IPS DF 19.7 (cell line): Measurements from ENCODE around the gene ATP6V0A1.
"Not testable (repeated sequence)": the region's sequence is repeated elsewhere in the genome, so short reads cannot be mapped to it uniquely, and the experiment has no call there.

ENCODE experiments used
- DNase-seq: peaks from one replicate; pipeline ENCODE4 v3.0.0-alpha.2; 2013; ENCODE audit warnings: low read depth, low spot score

The ATP6V0A1 gene

GRCh38 chr17:42476411-42476810 lies 17.7 kb downstream of the ATP6V0A1 start:
- DNase-seq, result no peak

DNA sequence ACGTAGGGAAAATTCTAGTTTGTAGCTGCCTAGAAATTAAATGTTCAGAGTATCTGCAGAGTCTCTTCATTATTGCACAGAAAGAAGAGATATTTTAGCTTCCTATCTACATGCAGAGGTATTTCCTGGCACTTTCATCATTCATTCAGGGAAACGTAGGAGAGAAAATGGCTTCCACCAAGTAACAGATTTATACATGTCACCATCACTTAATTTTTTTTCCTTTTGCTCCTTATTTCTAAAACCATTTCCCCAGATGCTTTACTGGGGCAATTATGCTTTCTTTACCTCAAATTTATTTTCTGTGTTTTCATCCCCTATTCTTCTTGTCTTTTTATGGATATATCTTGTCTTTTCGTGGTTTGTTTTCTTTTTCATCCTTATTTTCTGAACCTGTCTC lies 18.5 kb downstream of the ATP6V0A1 start:
- DNase-seq, result no peak

DNA sequence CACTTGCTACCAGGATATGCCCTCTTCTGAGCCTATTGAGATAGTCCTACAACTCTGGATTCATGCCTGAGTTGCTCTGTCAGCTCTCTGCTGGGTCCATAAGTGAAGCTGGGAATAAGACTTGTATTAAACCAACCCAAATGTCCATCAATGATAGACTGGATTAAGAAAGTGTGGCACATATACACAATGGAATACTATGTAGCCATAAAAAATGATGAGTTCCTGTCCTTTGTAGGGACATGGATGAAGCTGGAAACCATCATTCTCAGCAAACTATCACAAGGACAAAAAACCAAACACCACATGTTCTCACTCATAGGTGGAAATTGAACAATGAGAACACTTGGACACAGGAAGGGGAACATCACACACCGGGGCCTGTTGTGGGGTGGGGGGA lies 19.1 kb downstream of the ATP6V0A1 start:
- DNase-seq, result not testable (repeated sequence)

DNA sequence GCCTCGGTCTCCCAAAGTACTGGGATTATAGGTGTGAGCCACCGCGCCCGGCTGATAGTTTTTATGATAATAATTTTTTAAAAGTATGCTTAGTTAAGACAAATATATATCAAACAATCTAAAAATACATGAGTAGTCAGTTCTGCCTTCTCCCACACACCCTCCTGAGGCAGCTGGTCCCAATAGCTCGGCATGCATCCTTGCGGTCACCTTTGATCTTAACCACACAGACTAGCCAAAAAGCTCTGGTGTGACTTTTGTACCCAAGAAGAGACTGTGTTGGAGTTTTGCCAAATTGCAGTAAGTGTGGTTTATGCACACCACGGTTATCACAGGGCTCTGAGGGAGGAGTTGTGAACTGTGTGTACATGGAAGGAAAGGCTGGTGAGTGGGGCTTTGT lies 25.6 kb downstream of the ATP6V0A1 start:
- no peak for DNase-seq

DNA sequence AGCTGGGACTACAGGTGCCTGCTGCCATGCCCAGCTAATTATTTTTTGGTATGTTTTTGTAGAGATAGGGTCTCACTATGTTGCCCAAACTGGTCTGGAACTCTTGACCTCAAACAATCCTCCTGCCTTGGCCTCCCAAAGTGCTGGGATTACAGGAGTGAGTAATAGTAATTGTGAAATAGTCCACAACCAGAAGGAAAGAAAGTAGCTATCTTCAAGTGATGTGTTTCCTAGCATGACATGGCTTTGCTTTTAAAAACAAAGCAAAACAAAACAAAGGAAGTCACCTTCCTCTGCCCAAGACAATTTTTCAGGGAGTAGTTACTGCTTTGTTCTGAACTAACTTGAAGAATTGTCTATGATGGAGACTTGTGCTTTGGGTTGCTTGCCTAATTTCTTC lies 27.0 kb downstream of the ATP6V0A1 start:
- no peak for DNase-seq

- DNase-seq, result no peak
These were observed 29.4 kb downstream of the ATP6V0A1 start for GRCh38 chr17:42488032-42488431.

DNA sequence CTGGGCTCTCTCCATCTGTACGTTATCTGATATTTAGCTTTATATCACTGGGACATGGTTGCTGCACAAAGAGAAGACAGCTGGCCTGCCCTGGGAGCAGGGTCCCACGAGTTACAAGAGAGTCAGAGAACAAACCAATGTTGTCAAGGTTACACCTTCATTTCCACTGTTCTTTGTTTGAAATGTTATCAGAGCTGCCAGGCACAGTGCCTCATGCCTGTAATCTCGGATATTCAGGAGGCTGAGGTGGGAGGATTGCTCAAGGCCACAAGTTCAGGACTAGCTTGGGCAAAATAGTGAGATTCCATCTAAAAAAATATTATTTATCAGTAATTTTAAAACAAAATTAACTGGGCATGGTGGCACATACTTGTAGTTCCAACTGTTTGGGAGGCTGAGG lies 34.6 kb downstream of the ATP6V0A1 start:
- no peak for DNase-seq

DNA sequence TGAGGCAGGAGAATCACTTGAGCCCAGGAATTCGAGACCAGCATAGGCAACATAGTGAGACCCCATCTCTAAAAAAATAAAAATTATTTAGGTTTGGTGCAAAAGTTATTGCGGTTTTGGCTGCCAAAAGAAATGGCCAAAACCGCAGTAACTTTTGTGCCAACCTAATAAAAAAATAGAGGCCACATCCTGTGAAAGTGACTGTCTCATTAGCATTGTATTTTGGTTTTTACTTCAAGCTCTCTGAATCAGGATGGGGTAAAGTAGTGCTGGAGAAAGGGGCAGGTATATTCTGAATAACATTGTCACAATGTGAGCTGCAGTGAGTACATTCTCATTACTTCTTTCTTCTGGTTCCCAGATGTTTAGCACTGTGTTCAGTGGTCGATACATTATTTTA lies 36.0 kb downstream of the ATP6V0A1 start:
- no peak for DNase-seq

DNA sequence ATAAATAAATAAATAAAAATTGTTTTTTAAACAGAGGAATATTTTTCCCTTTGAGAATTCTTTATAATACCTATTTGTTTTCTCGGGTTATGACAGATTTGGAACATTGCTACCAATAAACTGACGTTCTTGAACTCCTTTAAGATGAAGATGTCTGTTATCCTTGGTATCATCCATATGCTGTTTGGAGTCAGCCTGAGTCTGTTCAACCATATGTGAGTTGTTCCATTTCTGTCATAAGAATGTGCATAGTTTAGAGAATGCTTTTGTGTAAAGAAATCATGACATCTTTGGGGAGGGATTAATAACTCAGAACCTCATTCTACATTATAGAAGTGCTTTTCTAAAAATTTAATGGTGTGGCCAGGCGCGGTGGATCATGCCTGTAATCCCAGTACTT lies 40.1 kb downstream of the ATP6V0A1 start:
- no peak for DNase-seq

DNA sequence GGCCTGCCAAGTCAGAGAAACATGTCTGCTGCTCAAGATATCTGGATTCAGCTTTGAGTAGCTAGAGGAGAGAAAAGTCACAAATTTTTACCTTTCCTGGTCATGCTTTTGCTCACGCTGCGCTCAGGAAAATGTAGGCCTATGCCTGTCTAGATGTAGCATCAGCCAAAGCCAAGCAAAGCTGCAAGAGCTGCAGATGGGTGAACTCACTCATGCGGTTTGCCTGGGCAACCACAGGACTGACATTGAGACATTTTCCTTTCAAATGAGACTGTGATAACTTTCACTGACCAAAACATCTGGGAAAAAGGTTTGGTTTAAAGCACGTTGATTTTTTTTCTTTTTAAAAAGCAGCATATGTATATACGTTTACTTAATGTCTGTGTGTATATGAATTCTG lies 43.4 kb downstream of the ATP6V0A1 start:
- no peak for DNase-seq

- DNase-seq, result no peak
These were observed 44.2 kb downstream of the ATP6V0A1 start for GRCh38 chr17:42502926-42503325.

DNA sequence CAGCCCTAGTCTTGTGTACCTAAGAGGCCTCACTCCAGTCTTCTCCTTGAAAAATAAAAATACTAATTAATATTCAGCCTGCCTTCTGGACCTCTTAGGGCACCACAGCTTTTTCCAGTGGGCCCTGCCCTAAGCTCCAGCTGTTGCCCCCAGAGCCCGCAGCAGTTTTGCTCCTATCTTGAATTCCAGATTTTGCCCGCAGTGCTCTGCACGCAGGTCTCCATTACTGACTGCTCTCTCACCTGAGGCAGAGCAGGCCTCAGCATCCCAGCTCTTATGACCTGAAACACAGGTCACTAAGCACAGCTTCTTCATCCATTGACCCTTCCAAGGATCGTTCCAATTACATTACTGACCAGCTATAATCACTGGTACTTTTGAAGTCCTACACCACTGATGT lies 49.0 kb downstream of the ATP6V0A1 start:
- no peak for DNase-seq

DNA sequence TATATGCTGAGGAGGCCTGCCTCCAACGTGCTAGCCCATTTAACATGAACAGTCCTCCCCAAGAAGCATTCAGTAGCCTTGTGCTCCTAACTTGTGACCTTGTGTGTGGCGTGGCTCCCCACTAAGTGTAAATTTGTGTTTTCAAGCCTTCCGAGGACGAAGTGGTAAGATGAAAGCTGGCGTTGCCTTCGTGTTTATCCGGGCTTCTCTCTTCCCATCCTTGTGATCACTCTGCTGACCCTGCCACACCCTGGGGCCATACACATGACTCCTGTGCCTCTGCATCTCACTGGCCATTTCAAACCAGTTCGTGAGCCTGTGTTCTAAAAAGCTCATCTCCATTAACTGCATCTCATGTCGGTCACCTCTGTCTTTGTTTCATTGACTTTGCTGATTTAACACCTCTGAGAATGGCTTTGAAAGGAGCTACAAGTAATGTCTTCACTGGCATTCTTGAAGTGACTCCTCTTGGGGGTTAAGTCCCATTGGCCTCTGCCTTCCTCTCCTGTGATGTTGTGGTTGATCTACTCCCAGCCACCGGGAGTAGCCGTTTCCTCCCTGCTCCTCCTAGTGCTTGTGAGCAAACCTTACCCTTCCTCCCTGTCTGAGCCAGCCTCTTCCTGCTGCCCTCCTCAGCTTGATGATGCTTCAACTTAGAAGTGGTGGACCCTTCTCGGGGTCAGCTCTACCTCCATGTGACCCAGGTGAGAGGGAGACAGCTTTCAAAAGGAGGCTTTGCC lies 49.9 kb downstream of the ATP6V0A1 start:
- no peak for DNase-seq

DNA sequence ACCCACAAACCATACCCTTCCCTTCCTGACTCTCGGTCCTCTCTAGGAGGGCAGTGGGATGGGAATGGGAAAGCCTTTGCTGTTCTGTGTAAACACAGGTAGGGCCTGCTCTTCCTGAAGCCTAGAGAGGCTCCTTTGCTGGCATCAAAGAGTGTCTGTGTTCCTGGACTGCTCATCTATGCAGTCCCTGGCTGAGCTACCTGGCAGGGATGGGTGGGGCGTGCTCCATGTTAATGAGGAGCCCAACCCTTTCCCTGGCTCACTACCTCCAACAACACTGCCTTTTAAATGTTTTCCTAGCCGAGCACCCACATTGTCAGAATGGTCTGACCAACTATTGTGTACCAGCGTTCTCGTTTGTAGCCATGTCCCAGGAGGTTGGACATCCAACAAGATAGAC lies 50.7 kb downstream of the ATP6V0A1 start:
- DNase-seq, result no peak

- no peak for DNase-seq
These were observed 51.2 kb downstream of the ATP6V0A1 start for GRCh38 chr17:42509841-42510240.

- no peak for DNase-seq
These were observed 53.6 kb downstream of the ATP6V0A1 start for GRCh38 chr17:42512246-42512645.

- no peak for DNase-seq
These were observed 54.1 kb downstream of the ATP6V0A1 start for GRCh38 chr17:42512733-42513251.

- no peak for DNase-seq
These were observed 55.0 kb downstream of the ATP6V0A1 start for GRCh38 chr17:42513686-42514085.

GRCh38 chr17:42514279-42514678 lies 55.6 kb downstream of the ATP6V0A1 start:
- DNase-seq, result no peak

- no peak for DNase-seq
These were observed 56.2 kb downstream of the ATP6V0A1 start for GRCh38 chr17:42514867-42515266.

DNA sequence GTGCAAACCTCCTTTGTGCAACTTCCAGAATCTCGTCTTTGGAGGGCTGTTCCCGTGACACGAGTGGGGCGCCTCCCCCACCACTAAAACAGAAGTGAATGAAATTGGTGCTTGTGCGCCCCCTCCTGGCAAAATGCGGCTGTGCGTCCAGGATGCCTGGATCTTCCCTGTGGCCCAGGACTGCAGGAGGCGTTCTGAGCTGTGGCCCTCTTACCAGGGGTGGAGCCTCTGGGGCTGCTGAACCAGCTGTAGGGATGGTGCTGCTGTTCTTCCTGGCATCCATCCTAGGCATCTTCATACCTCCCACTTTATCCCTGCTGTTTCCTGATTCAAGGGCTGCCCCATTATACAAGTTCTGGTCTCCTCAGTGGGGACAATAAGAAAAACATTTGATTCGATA lies 58.8 kb downstream of the ATP6V0A1 start:
- no peak for DNase-seq

- DNase-seq, result no peak
These were observed 59.5 kb downstream of the ATP6V0A1 start for GRCh38 chr17:42518046-42518754.
